PC-9 (cell line): ENCODE results near the gene TM9SF2.

Experiments used
- EZH2 ChIP-seq: fragments of 200-600 bp; sonication (generic); IDR thresholded peaks from 2 replicates; pipeline ENCODE4 v1.8.0; 2017; ENCODE audit warnings: antibody characterized with exemption, low read depth
- TF ChIP-seq, protein P1 (sequence below): fragments of 200-600 bp; sonication (generic); conservative IDR thresholded peaks from 2 replicates; pipeline ENCODE4 v1.6.1; 2017; ENCODE audit warnings: mixed run types, antibody characterized with exemption, mild to moderate bottlenecking, moderate library complexity

DNA sequence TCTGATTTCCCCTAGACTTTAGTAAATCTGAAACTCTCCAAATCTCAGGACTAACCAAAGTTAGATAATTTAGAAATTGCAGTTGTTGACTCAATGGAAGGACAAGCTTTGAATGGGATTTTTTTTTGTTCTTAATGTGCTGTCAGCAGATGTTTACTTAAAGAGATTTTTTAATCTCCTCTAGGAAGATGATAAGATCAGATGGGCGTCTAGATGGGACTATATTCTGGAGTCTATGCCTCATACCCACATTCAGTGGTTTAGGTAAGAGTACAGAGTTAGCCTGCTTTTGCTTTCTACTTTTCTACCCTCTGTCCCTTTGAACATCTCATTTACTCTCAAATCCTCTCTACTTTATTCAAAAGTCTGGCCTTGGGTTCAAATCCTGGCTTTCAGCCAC is 39.3 kb downstream of the TM9SF2 start:
- TF ChIP-seq, protein P1, sequence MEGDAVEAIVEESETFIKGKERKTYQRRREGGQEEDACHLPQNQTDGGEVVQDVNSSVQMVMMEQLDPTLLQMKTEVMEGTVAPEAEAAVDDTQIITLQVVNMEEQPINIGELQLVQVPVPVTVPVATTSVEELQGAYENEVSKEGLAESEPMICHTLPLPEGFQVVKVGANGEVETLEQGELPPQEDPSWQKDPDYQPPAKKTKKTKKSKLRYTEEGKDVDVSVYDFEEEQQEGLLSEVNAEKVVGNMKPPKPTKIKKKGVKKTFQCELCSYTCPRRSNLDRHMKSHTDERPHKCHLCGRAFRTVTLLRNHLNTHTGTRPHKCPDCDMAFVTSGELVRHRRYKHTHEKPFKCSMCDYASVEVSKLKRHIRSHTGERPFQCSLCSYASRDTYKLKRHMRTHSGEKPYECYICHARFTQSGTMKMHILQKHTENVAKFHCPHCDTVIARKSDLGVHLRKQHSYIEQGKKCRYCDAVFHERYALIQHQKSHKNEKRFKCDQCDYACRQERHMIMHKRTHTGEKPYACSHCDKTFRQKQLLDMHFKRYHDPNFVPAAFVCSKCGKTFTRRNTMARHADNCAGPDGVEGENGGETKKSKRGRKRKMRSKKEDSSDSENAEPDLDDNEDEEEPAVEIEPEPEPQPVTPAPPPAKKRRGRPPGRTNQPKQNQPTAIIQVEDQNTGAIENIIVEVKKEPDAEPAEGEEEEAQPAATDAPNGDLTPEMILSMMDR: no peak
- no peak for TF ChIP-seq EZH2
